IMR-90 (cell line): Measurements from ENCODE around the gene SLC8A1. TPM values are rescaled to one million over a fixed set of nuclear protein-coding genes. Genes with fewer than 3 reads are reported as not detected.

Experiments used
- ATAC-seq: fragments of 200-7000 bp; cut with Tn5 transposase; 2 replicates; pipeline ENCODE4 v1.9.1; 2020; ENCODE audit warnings: low read depth, mild to moderate bottlenecking, moderate library complexity
- BruUV-seq: library from RNA; stranded (reverse); fragments of 400-500 nt; replicated peaks from 2 replicates; lab custom pipeline; 2021; lab: Mats Ljungman, UMichigan
- CTCF ChIA-PET: fragments of 300-600 bp; formaldehyde crosslinking; extraction: SDS; loops from one replicate; lab custom pipeline; 2021; ENCODE audit warnings: antibody characterized with exemption; lab: Yijun Ruan, JAX
- POLR2A ChIA-PET: fragments of 300-600 bp; sonication (Branson Sonifier 250); formaldehyde crosslinking; loops from one replicate; lab custom pipeline; 2022; ENCODE audit warnings: antibody characterized with exemption; ENCODE audit not compliant: unreplicated experiment; lab: Charles Lee
- DNase-seq: peaks from one replicate; pipeline ENCODE4 v3.0.0; 2013
- H2AFZ ChIP-seq: replicated peaks from 2 replicates; pipeline ENCODE3; 2013; ENCODE audit warnings: low read length, mild to moderate bottlenecking; ENCODE audit not compliant: poor library complexity
- H2AK5ac ChIP-seq: 2 replicates; pipeline ENCODE4 v1.6.1; 2013; ENCODE audit warnings: low read depth, low read length, inconsistent platforms
- H2AK9ac ChIP-seq: replicated peaks from 2 replicates; pipeline ENCODE3; 2013; ENCODE audit warnings: mild to moderate bottlenecking, low read depth, low read length, moderate library complexity; ENCODE audit not compliant: poor library complexity
- H2BK120ac ChIP-seq: 2 replicates; pipeline ENCODE4 v1.6.1; 2013; ENCODE audit warnings: low read depth, low read length, inconsistent platforms
- H2BK15ac ChIP-seq: 3 replicates; pipeline ENCODE4 v1.6.1; 2013; ENCODE audit warnings: low read depth, low read length, inconsistent platforms
- H2BK20ac ChIP-seq: 2 replicates; pipeline ENCODE4 v1.6.1; 2013; ENCODE audit warnings: low read depth, mild to moderate bottlenecking, inconsistent platforms, low read length, moderate library complexity
- H2BK5ac ChIP-seq: 2 replicates; pipeline ENCODE4 v1.6.1; 2013; ENCODE audit warnings: mild to moderate bottlenecking, low read depth, low read length, inconsistent platforms; ENCODE audit not compliant: poor library complexity, severe bottlenecking
- H3K14ac ChIP-seq: replicated peaks from 2 replicates; pipeline ENCODE4 v1.6.1; 2013; ENCODE audit warnings: low read depth, low read length, inconsistent platforms
- H3K18ac ChIP-seq: 2 replicates; pipeline ENCODE4 v1.6.1; 2013; ENCODE audit warnings: low read depth, low read length, control low read depth
- H3K23ac ChIP-seq: 2 replicates; pipeline ENCODE4 v1.6.1; 2013; ENCODE audit warnings: low read depth, low read length, inconsistent platforms
- H3K27ac ChIP-seq: 2 replicates; pipeline ENCODE4 v1.5.1; 2013; ENCODE audit warnings: mild to moderate bottlenecking, control low read depth, low read length; ENCODE audit not compliant: insufficient read depth
- H3K27me3 ChIP-seq: 2 replicates; pipeline ENCODE4 v1.6.1; 2013; ENCODE audit warnings: low read length; ENCODE audit not compliant: control insufficient read depth, insufficient read depth
- H3K36me3 ChIP-seq: 2 replicates; pipeline ENCODE4 v1.6.1; 2013; ENCODE audit warnings: low read length, mixed read lengths; ENCODE audit not compliant: control insufficient read depth, insufficient read depth
- H3K4ac ChIP-seq: 2 replicates; pipeline ENCODE4 v1.6.1; 2013; ENCODE audit warnings: low read depth, low read length, inconsistent platforms
- H3K4me1 ChIP-seq: 2 replicates; pipeline ENCODE4 v1.6.1; 2013; ENCODE audit warnings: low read length, mixed read lengths; ENCODE audit not compliant: control insufficient read depth, insufficient read depth
- H3K4me2 ChIP-seq: 2 replicates; pipeline ENCODE4 v1.6.1; 2013; ENCODE audit warnings: low read depth, mild to moderate bottlenecking, control low read depth, low read length, moderate library complexity
- H3K4me3 ChIP-seq: 2 replicates; pipeline ENCODE4 v1.5.1; 2013; ENCODE audit warnings: low read depth, mild to moderate bottlenecking, control low read depth, low read length, moderate library complexity; ENCODE audit not compliant: insufficient read depth
- H3K56ac ChIP-seq: 2 replicates; pipeline ENCODE4 v1.6.1; 2013; ENCODE audit warnings: low read length, inconsistent platforms; ENCODE audit not compliant: insufficient read depth; ENCODE audit errors: extremely low read depth
- H3K79me1 ChIP-seq, 2 experiments: 2 replicates each; pipeline ENCODE4 v1.6.1; 2013; ENCODE audit warnings: low read length in 2 of 2, inconsistent platforms in 1 of 2, low read depth in 1 of 2
- H3K9ac ChIP-seq: 2 replicates; pipeline ENCODE4 v1.6.1; 2013; ENCODE audit warnings: low read depth, low read length, control low read depth
- H3K9me1 ChIP-seq: 2 replicates; pipeline ENCODE4 v1.6.1; 2013; ENCODE audit warnings: low read length, inconsistent platforms; ENCODE audit not compliant: insufficient read depth
- H3K9me3 ChIP-seq: 2 replicates; pipeline ENCODE4 v1.6.1; 2013; ENCODE audit warnings: low read length; ENCODE audit not compliant: control insufficient read depth, insufficient read depth
- H4K20me1 ChIP-seq: 2 replicates; pipeline ENCODE4 v1.6.1; 2013; ENCODE audit warnings: low read length, inconsistent platforms; ENCODE audit not compliant: insufficient read depth
- H4K5ac ChIP-seq: 2 replicates; pipeline ENCODE4 v1.6.1; 2013; ENCODE audit warnings: mild to moderate bottlenecking, low read depth, low read length, control low read depth
- H4K8ac ChIP-seq, 2 experiments: 2 replicates each; pipeline ENCODE4 v1.6.1; 2013; ENCODE audit warnings: low read depth in 2 of 2, low read length in 2 of 2, control low read depth in 1 of 2, inconsistent platforms in 1 of 2
- H4K91ac ChIP-seq: 2 replicates; pipeline ENCODE4 v1.6.1; 2013; ENCODE audit warnings: low read depth, low read length, inconsistent platforms; ENCODE audit not compliant: insufficient read depth
- BHLHE40 ChIP-seq: fragments of 150-350 bp; IDR thresholded peaks from 2 replicates; pipeline ENCODE4 v1.6.1; 2016; ENCODE audit warnings: mild to moderate bottlenecking, low read depth, low read length
- CEBPB ChIP-seq: IDR thresholded peaks from 2 replicates; pipeline ENCODE4 v1.6.1; 2012; ENCODE audit warnings: low read depth, low read length, improper control_type of control experiment
- CHD1 ChIP-seq: IDR thresholded peaks from 2 replicates; pipeline ENCODE4 v1.6.1; 2012; ENCODE audit warnings: low read depth, low read length, improper control_type of control experiment
- FOS ChIP-seq: fragments of 150-350 bp; IDR thresholded peaks from 2 replicates; pipeline ENCODE4 v1.6.1; 2016; ENCODE audit warnings: low read depth, low read length
- MAFK ChIP-seq: IDR thresholded peaks from 2 replicates; pipeline ENCODE4 v1.6.1; 2012; ENCODE audit warnings: low read depth, low read length, improper control_type of control experiment
- MAZ ChIP-seq: IDR thresholded peaks from 2 replicates; pipeline ENCODE4 v1.6.1; 2012; ENCODE audit warnings: low read depth, mild to moderate bottlenecking, low read length, improper control_type of control experiment, moderate library complexity, borderline replicate concordance
- MXI1 ChIP-seq: IDR thresholded peaks from 2 replicates; pipeline ENCODE4 v1.6.1; 2012; ENCODE audit warnings: low read depth, mild to moderate bottlenecking, low read length, moderate library complexity, borderline replicate concordance
- NFE2L2 ChIP-seq: fragments of 150-350 bp; IDR thresholded peaks from 2 replicates; pipeline ENCODE4 v1.6.1; 2016; ENCODE audit warnings: low read depth, mild to moderate bottlenecking, low read length
- POLR2A ChIP-seq: IDR thresholded peaks from 2 replicates; pipeline ENCODE4 v1.6.1; 2012; ENCODE audit warnings: mild to moderate bottlenecking, low read depth, low read length
- RCOR1 ChIP-seq: IDR thresholded peaks from 2 replicates; pipeline ENCODE4 v1.6.1; 2012; ENCODE audit warnings: mild to moderate bottlenecking, low read length, improper control_type of control experiment; ENCODE audit not compliant: insufficient replicate concordance
- RFX5 ChIP-seq: IDR thresholded peaks from 2 replicates; pipeline ENCODE4 v1.8.0; 2012; ENCODE audit warnings: low read depth, mild to moderate bottlenecking, low read length, moderate library complexity
- SMC3 ChIP-seq: fragments of 150-350 bp; IDR thresholded peaks from 2 replicates; pipeline ENCODE4 v1.6.1; 2016; ENCODE audit warnings: low read depth, mild to moderate bottlenecking, antibody characterized with exemption, low read length, moderate library complexity
- WGBS, 2 experiments: methylation state at CpG; one replicate each; pipeline versions ENCODE4 v1.1.5 to v1.1.7; 2013; ENCODE audit warnings: missing lambda C conversion rate in 2 of 2; ENCODE audit not compliant: insufficient read length in 1 of 2; ENCODE audit errors: extremely low coverage in 2 of 2; 5-methylcytosine and 5-hydroxymethylcytosine counted together
- dilution Hi-C: fragments of 300-500 bp; cut with HindIII; formaldehyde crosslinking; loops from one replicate; pipeline ENCODE4 v1.14.3; 2018; ENCODE audit warnings: low sequenced_read_pairs; ENCODE audit not compliant: unreplicated experiment
- in situ Hi-C: fragments of 300-500 bp; cut with MboI; formaldehyde crosslinking; loops from 3 replicates; pipeline ENCODE4 v1.14.3; 2019; ENCODE audit warnings: low sequenced_read_pairs, inconsistent platforms, mixed read lengths
- intact Hi-C: fragments of 100-400 bp; cut with micrococcal nuclease; formaldehyde crosslinking; loops from 2 replicates; pipeline ENCODE4 v1.10.0; 2022
- polyA plus RNA-seq, 3 experiments: library from polyadenylated mRNA; depleted of rRNA; stranded (reverse); fragments of >200 nt; gene quantifications; 2 replicates each; pipeline ENCODE4 v1.2.3, GENCODE V29; 2012; ENCODE audit warnings: low replicate concordance in 1 of 3
- total RNA-seq: library from RNA; depleted of rRNA; stranded (reverse); fragments of >200 nt; gene quantifications from 2 replicates; pipeline ENCODE4 v1.2.3, GENCODE V29; 2012
- TF ChIP-seq, protein P1 (sequence below): conservative IDR thresholded peaks from 2 replicates; pipeline ENCODE4 v1.5.1; 2012; ENCODE audit warnings: mild to moderate bottlenecking, low read depth, low read length, improper control_type of control experiment
- TF ChIP-seq, protein P2 (sequence below): fragments of 150-350 bp; IDR thresholded peaks from 2 replicates; pipeline ENCODE4 v1.6.1; 2016; ENCODE audit warnings: low read depth, mild to moderate bottlenecking, low read length, moderate library complexity, borderline replicate concordance
- TF ChIP-seq, protein P3 (sequence below): fragments of 150-350 bp; IDR thresholded peaks from 2 replicates; pipeline ENCODE4 v1.6.1; 2017; ENCODE audit warnings: mild to moderate bottlenecking, antibody characterized with exemption, low read length, low read depth

Gene SLC8A1
- total and polyA plus RNA-seq, 2 of the 4 experiments (the other 2 are of a cell fraction) = 7.7 to 57.0 TPM

DNA sequence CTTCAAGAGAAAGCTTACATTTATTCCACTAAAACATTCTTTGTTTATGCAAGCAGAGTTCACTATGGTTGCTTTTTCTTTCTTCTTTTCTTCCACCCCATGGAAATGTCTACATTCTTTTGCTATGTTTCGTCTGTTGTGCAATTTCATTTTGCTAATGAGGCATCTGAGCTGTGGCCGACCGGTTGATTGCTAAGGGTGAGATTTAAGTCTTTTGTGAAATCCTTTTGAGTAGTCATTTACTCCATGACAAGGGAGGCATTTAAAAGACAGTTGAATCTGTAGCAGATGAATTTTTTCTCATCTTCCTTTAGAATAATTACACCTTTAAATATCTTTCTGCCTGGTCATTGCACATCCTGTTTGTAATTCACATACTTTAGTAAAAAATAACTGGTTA, 348.7 kb downstream of the SLC8A1 start:
- Histone ChIP-seq H3K4me1 (peaks cover 26% of the 10 kb centered on the region), H2BK120ac (peak overlapping the region; percentile 100), H3K27ac (peak overlapping the region; percentile 100), H4K5ac (peak overlapping the region; percentile 47), H2AFZ (no peak overlapping the region), H3K14ac (peak overlapping the region; percentile 70), H2AK5ac (peak overlapping the region; percentile 26), H4K8ac (peak overlapping the region; percentile 95 to 100), H3K4ac (peak overlapping the region; percentile 83), H3K36me3 (no peaks in the 10 kb centered on the region), H3K4me3 (no peak overlapping the region), H3K9ac (peak overlapping the region; percentile 93; the same call in 1 of the 2 replicates), H2AK9ac (no peak overlapping the region), H3K9me1 (peaks cover 13% of the 10 kb centered on the region), H3K18ac (peak overlapping the region; percentile 86), H2BK20ac (peak overlapping the region; percentile 85), H2BK5ac (peak overlapping the region; percentile 100), H3K79me1 (peaks cover 5 to 19% of the 10 kb centered on the region in 2 experiments; a peak in 2 of 4 replicates), H2BK15ac (peak overlapping the region; percentile 24; the same call in 2 of the 3 replicates), H3K56ac (peak overlapping the region; percentile 97), H3K23ac (peak overlapping the region; percentile 25; the same call in 1 of the 2 replicates), H3K4me2 (peak overlapping the region; percentile 5; the same call in 1 of the 2 replicates), H4K91ac (peak overlapping the region; percentile 83), H4K20me1 (no peaks in the 10 kb centered on the region), H3K9me3 (no peaks in the 10 kb centered on the region), H3K27me3 (no peaks in the 10 kb centered on the region)
- WGBS, 2 experiments = no CpG with 5 or more reads among the region's 3 CpGs
- in situ Hi-C loops (no loop called here), dilution Hi-C loops (no loop called here), intact Hi-C loops (loop anchor here (1.0 to 10.0 kb wide), 10 partner anchors 25 to 662 kb away; no protein-coding TSS in a partner anchor)
- ChIA-PET POLR2A (interaction anchor here (0.5 to 1.4 kb wide), 5 partner anchors 22 to 286 kb away, joined by 3 to 5 read pairs (median 3); no protein-coding TSS in a partner anchor), CTCF (interaction anchor here (0.6 to 1.5 kb wide), 4 partner anchors 40 to 251 kb away, joined by 3 to 6 read pairs (median 4); no protein-coding TSS in a partner anchor)
- DNase-seq (peak; percentile 77), ATAC-seq (peak; percentile 30)
- BruUV-seq = no TSS peak
- TF ChIP-seq RCOR1 (no peak), FOS (0 out of 2 replicates have a peak, but pooled peaks have one; percentile 13), CEBPB (peak; percentile 98), NFE2L2 (no peak), MXI1 (no peak), MAZ (no peak), CHD1 (no peak), RFX5 (no peak), BHLHE40 (no peak), POLR2A (peak; percentile 46; the same call in 1 of the 2 replicates), MAFK (peak; percentile 28; the same call in 1 of the 2 replicates), SMC3 (no peak)
- TF ChIP-seq, protein P1, sequence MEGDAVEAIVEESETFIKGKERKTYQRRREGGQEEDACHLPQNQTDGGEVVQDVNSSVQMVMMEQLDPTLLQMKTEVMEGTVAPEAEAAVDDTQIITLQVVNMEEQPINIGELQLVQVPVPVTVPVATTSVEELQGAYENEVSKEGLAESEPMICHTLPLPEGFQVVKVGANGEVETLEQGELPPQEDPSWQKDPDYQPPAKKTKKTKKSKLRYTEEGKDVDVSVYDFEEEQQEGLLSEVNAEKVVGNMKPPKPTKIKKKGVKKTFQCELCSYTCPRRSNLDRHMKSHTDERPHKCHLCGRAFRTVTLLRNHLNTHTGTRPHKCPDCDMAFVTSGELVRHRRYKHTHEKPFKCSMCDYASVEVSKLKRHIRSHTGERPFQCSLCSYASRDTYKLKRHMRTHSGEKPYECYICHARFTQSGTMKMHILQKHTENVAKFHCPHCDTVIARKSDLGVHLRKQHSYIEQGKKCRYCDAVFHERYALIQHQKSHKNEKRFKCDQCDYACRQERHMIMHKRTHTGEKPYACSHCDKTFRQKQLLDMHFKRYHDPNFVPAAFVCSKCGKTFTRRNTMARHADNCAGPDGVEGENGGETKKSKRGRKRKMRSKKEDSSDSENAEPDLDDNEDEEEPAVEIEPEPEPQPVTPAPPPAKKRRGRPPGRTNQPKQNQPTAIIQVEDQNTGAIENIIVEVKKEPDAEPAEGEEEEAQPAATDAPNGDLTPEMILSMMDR = no peak
- TF ChIP-seq, protein P2, sequence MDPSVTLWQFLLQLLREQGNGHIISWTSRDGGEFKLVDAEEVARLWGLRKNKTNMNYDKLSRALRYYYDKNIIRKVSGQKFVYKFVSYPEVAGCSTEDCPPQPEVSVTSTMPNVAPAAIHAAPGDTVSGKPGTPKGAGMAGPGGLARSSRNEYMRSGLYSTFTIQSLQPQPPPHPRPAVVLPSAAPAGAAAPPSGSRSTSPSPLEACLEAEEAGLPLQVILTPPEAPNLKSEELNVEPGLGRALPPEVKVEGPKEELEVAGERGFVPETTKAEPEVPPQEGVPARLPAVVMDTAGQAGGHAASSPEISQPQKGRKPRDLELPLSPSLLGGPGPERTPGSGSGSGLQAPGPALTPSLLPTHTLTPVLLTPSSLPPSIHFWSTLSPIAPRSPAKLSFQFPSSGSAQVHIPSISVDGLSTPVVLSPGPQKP = no peak
- TF ChIP-seq, protein P3, sequence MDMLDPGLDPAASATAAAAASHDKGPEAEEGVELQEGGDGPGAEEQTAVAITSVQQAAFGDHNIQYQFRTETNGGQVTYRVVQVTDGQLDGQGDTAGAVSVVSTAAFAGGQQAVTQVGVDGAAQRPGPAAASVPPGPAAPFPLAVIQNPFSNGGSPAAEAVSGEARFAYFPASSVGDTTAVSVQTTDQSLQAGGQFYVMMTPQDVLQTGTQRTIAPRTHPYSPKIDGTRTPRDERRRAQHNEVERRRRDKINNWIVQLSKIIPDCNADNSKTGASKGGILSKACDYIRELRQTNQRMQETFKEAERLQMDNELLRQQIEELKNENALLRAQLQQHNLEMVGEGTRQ = no peak
